ENCODE measurements around the gene SYTL3.

- TF ChIP-seq, protein P1, sequence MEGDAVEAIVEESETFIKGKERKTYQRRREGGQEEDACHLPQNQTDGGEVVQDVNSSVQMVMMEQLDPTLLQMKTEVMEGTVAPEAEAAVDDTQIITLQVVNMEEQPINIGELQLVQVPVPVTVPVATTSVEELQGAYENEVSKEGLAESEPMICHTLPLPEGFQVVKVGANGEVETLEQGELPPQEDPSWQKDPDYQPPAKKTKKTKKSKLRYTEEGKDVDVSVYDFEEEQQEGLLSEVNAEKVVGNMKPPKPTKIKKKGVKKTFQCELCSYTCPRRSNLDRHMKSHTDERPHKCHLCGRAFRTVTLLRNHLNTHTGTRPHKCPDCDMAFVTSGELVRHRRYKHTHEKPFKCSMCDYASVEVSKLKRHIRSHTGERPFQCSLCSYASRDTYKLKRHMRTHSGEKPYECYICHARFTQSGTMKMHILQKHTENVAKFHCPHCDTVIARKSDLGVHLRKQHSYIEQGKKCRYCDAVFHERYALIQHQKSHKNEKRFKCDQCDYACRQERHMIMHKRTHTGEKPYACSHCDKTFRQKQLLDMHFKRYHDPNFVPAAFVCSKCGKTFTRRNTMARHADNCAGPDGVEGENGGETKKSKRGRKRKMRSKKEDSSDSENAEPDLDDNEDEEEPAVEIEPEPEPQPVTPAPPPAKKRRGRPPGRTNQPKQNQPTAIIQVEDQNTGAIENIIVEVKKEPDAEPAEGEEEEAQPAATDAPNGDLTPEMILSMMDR (optimal IDR thresholded peaks at IDR 0.05 in 1 of 3, IDR thresholded peaks at IDR 0.05 in 1 of 3, conservative IDR thresholded peaks at IDR 0.05 in 1 of 3; ENCODE audit: extremely low read depth in 1 of 3, insufficient read depth in 2 of 3, low read length in 3 of 3), result no peak
- TF ChIP-seq EZH2 (IDR thresholded peaks at IDR 0.05; ENCODE audit: low read length), result no peak
Measured at GRCh38 chr6:158805698-158806377, 156.0 kb downstream of the SYTL3 start.

Data from keratinocyte (primary cell).